HEK293 (cell line): Measurements from ENCODE around the gene TSHR.

Source experiments
- BCL6B ChIP-seq: fragments of 450-650 bp; formaldehyde crosslinking; IDR thresholded peaks from 2 replicates; pipeline ENCODE4 v1.5.1; 2017; ENCODE audit warnings: missing biosample characterization, missing genetic modification characterization
- CTCF ChIP-seq: fragments of 450-650 bp; formaldehyde crosslinking; IDR thresholded peaks from 2 replicates; pipeline ENCODE4 v1.5.1; 2016; ENCODE audit warnings: missing biosample characterization, missing genetic modification characterization
- GLIS1 ChIP-seq: fragments of 450-650 bp; formaldehyde crosslinking; IDR thresholded peaks from 2 replicates; pipeline ENCODE4 v1.5.1; 2016; ENCODE audit warnings: missing biosample characterization, missing genetic modification characterization
- SCRT2 ChIP-seq: fragments of 450-650 bp; formaldehyde crosslinking; IDR thresholded peaks from 2 replicates; pipeline ENCODE4 v1.5.1; 2016; ENCODE audit warnings: missing biosample characterization, missing genetic modification characterization
- SP3 ChIP-seq: fragments of 450-650 bp; formaldehyde crosslinking; IDR thresholded peaks from 2 replicates; pipeline ENCODE4 v1.5.1; 2016; ENCODE audit warnings: missing biosample characterization, missing genetic modification characterization
- ZFP37 ChIP-seq: fragments of 450-650 bp; formaldehyde crosslinking; IDR thresholded peaks from 2 replicates; pipeline ENCODE4 v1.5.1; 2016; ENCODE audit warnings: missing biosample characterization, missing genetic modification characterization
- ZNF121 ChIP-seq: fragments of 450-650 bp; formaldehyde crosslinking; IDR thresholded peaks from 2 replicates; pipeline ENCODE4 v1.5.1; 2016; ENCODE audit warnings: missing biosample characterization, missing genetic modification characterization
- ZNF146 ChIP-seq: fragments of 450-650 bp; formaldehyde crosslinking; IDR thresholded peaks from 2 replicates; pipeline ENCODE4 v1.5.1; 2016; ENCODE audit warnings: missing biosample characterization, missing genetic modification characterization
- ZNF211 ChIP-seq: fragments of 450-650 bp; formaldehyde crosslinking; IDR thresholded peaks from 2 replicates; pipeline ENCODE4 v1.5.1; 2016; ENCODE audit warnings: low read depth, missing biosample characterization, missing genetic modification characterization
- ZNF292 ChIP-seq: fragments of 450-650 bp; formaldehyde crosslinking; IDR thresholded peaks from 2 replicates; pipeline ENCODE4 v1.5.1; 2016; ENCODE audit warnings: low read depth, missing biosample characterization, missing genetic modification characterization, borderline replicate concordance
- ZNF394 ChIP-seq: fragments of 450-650 bp; formaldehyde crosslinking; IDR thresholded peaks from 2 replicates; pipeline ENCODE4 v1.5.1; 2016; ENCODE audit warnings: missing biosample characterization, missing genetic modification characterization, mild to moderate bottlenecking, moderate library complexity, borderline replicate concordance
- ZNF416 ChIP-seq: fragments of 450-650 bp; formaldehyde crosslinking; IDR thresholded peaks from 2 replicates; pipeline ENCODE4 v1.5.1; 2016; ENCODE audit warnings: missing biosample characterization, missing genetic modification characterization
- ZNF514 ChIP-seq: fragments of 450-650 bp; formaldehyde crosslinking; IDR thresholded peaks from 2 replicates; pipeline ENCODE4 v1.5.1; 2016; ENCODE audit warnings: missing biosample characterization, missing genetic modification characterization
- ZNF530 ChIP-seq: fragments of 450-650 bp; formaldehyde crosslinking; IDR thresholded peaks from 2 replicates; pipeline ENCODE4 v1.5.1; 2016; ENCODE audit warnings: low read depth, missing biosample characterization, missing genetic modification characterization
- ZNF600 ChIP-seq: fragments of 450-650 bp; formaldehyde crosslinking; IDR thresholded peaks from 2 replicates; pipeline ENCODE4 v1.5.1; 2016; ENCODE audit warnings: missing biosample characterization, missing genetic modification characterization
- ZNF610 ChIP-seq: fragments of 450-650 bp; formaldehyde crosslinking; IDR thresholded peaks from 2 replicates; pipeline ENCODE4 v1.5.1; 2016; ENCODE audit warnings: missing biosample characterization, missing genetic modification characterization, borderline replicate concordance
- ZNF626 ChIP-seq: fragments of 450-650 bp; sonication (Bioruptor Pico); formaldehyde crosslinking; IDR thresholded peaks from 2 replicates; pipeline ENCODE4 v1.5.1; 2018; ENCODE audit warnings: missing biosample characterization, missing genetic modification characterization, inconsistent platforms
- ZNF654 ChIP-seq: fragments of 450-650 bp; formaldehyde crosslinking; IDR thresholded peaks from 2 replicates; pipeline ENCODE4 v1.5.1; 2016; ENCODE audit warnings: low read depth, missing biosample characterization, missing genetic modification characterization
- ZNF701 ChIP-seq: fragments of 450-650 bp; formaldehyde crosslinking; IDR thresholded peaks from 2 replicates; pipeline ENCODE4 v1.5.1; 2016; ENCODE audit warnings: missing biosample characterization, missing genetic modification characterization
- ZNF843 ChIP-seq: fragments of 450-650 bp; formaldehyde crosslinking; IDR thresholded peaks from 2 replicates; pipeline ENCODE4 v1.5.1; 2016; ENCODE audit warnings: missing biosample characterization, missing genetic modification characterization
- TF ChIP-seq, protein P1 (sequence below): fragments of 450-650 bp; formaldehyde crosslinking; IDR thresholded peaks from 2 replicates; pipeline ENCODE4 v1.5.1; 2016; ENCODE audit warnings: missing biosample characterization, missing genetic modification characterization
- TF ChIP-seq, protein P2 (sequence below): fragments of 450-650 bp; formaldehyde crosslinking; IDR thresholded peaks from 2 replicates; pipeline ENCODE4 v1.5.1; 2016; ENCODE audit warnings: missing biosample characterization, missing genetic modification characterization

Gene TSHR

GRCh38 chr14:80996049-80996901, 40.9 kb downstream of the TSHR start (continued):
- TF ChIP-seq ZNF610 (tag by site-specific recombination), result no peak
- no peak for TF ChIP-seq ZNF146 (tag by site-specific recombination)
- no peak for TF ChIP-seq ZNF514
- TF ChIP-seq ZNF416 (tag by site-specific recombination), result no peak
- TF ChIP-seq SCRT2 (tag by site-specific recombination), result no peak
- TF ChIP-seq ZNF843, result no peak
- no peak for TF ChIP-seq ZNF121 (tag by site-specific recombination)
- TF ChIP-seq CTCF (tag by site-specific recombination), result peak; percentile 12; the same call in 1 of the 2 replicates
- no peak for TF ChIP-seq ZNF701 (tag by site-specific recombination)
- no peak for TF ChIP-seq ZNF394 (tag by site-specific recombination)
- TF ChIP-seq ZNF211, result no peak
- TF ChIP-seq ZNF626, result no peak
- no peak for TF ChIP-seq BCL6B
- no peak for TF ChIP-seq SP3 (tag by site-specific recombination)
- no peak for TF ChIP-seq ZNF292 (tag by site-specific recombination)
- TF ChIP-seq, protein P1, sequence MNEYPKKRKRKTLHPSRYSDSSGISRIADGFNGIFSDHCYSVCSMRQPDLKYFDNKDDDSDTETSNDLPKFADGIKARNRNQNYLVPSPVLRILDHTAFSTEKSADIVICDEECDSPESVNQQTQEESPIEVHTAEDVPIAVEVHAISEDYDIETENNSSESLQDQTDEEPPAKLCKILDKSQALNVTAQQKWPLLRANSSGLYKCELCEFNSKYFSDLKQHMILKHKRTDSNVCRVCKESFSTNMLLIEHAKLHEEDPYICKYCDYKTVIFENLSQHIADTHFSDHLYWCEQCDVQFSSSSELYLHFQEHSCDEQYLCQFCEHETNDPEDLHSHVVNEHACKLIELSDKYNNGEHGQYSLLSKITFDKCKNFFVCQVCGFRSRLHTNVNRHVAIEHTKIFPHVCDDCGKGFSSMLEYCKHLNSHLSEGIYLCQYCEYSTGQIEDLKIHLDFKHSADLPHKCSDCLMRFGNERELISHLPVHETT (tag by site-specific recombination), result no peak
- no peak for TF ChIP-seq GLIS1 (tag by site-specific recombination)
- TF ChIP-seq, protein P2, sequence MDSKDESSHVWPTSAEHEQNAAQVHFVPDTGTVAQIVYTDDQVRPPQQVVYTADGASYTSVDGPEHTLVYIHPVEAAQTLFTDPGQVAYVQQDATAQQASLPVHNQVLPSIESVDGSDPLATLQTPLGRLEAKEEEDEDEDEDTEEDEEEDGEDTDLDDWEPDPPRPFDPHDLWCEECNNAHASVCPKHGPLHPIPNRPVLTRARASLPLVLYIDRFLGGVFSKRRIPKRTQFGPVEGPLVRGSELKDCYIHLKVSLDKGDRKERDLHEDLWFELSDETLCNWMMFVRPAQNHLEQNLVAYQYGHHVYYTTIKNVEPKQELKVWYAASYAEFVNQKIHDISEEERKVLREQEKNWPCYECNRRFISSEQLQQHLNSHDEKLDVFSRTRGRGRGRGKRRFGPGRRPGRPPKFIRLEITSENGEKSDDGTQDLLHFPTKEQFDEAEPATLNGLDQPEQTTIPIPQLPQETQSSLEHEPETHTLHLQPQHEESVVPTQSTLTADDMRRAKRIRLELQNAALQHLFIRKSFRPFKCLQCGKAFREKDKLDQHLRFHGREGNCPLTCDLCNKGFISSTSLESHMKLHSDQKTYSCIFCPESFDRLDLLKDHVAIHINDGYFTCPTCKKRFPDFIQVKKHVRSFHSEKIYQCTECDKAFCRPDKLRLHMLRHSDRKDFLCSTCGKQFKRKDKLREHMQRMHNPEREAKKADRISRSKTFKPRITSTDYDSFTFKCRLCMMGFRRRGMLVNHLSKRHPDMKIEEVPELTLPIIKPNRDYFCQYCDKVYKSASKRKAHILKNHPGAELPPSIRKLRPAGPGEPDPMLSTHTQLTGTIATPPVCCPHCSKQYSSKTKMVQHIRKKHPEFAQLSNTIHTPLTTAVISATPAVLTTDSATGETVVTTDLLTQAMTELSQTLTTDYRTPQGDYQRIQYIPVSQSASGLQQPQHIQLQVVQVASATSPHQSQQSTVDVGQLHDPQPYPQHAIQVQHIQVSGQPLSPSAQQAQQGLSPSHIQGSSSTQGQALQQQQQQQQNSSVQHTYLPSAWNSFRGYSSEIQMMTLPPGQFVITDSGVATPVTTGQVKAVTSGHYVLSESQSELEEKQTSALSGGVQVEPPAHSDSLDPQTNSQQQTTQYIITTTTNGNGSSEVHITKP (tag by site-specific recombination), result no peak
- TF ChIP-seq ZFP37, result no peak
- TF ChIP-seq ZNF530 (tag by site-specific recombination), result no peak
- peak; percentile 27 for TF ChIP-seq ZNF654 (tag by site-specific recombination)
- no peak for TF ChIP-seq ZNF600
